Measurements from ENCODE around the gene RAB34. TPM values are rescaled to one million over a fixed set of nuclear protein-coding genes. Genes with fewer than 3 reads are reported as not detected.

The RAB34 gene
- total and polyA plus RNA-seq, 4 donors = 107 to 303 (median 124) TPM

Other genes starting within 250 kb of the RAB34 start
- gene SLC13A2, start 244.2 kb downstream of the RAB34 start, total RNA-seq = not detected
- 10 to 100 TPM in 1 of 2 donors, not detected in 1; 23.8 TPM for gene SLC13A2, start 244.2 kb downstream of the RAB34 start, polyA plus RNA-seq
- gene FOXN1, start 211.5 kb downstream of the RAB34 start, total RNA-seq = not detected
- not detected for gene FOXN1, start 211.5 kb downstream of the RAB34 start, polyA plus RNA-seq
- 10 to 100 TPM; 17.4 to 25.7 TPM for gene UNC119, start 165.2 kb downstream of the RAB34 start, total RNA-seq
- gene UNC119, start 165.2 kb downstream of the RAB34 start, polyA plus RNA-seq = 10 to 100 TPM; 18.7 to 36.6 TPM
- gene PIGS, start 146.3 kb downstream of the RAB34 start, total RNA-seq = 10 to 100 TPM; 33.5 to 38.7 TPM
- gene PIGS, start 146.3 kb downstream of the RAB34 start, polyA plus RNA-seq = 10 to 100 TPM; 21.8 to 37.7 TPM
- gene ALDOC, start 141.0 kb downstream of the RAB34 start, total RNA-seq = 10 to 100 TPM; 22.1 to 27.1 TPM
- 10 to 100 TPM; 15.4 to 30.4 TPM for gene ALDOC, start 141.0 kb downstream of the RAB34 start, polyA plus RNA-seq
- gene SPAG5, start 118.8 kb downstream of the RAB34 start, total RNA-seq = 1 to 10 TPM; 2.2 to 3.6 TPM
- 1 to 10 TPM; 1.6 to 4.3 TPM for gene SPAG5, start 118.8 kb downstream of the RAB34 start, polyA plus RNA-seq
- 10 to 100 TPM in 1 of 2 donors, 1 to 10 TPM in 1; 6.3 to 15.7 TPM for gene RSKR, start 103.7 kb downstream of the RAB34 start, total RNA-seq
- gene RSKR, start 103.7 kb downstream of the RAB34 start, polyA plus RNA-seq = 1 to 10 TPM in 1 of 2 donors, under 1 TPM in 1; 0.13 to 3.0 TPM
- gene BLTP2, start 72.7 kb downstream of the RAB34 start, total RNA-seq = 100 to 1,000 TPM; 100 to 135 TPM
- gene BLTP2, start 72.7 kb downstream of the RAB34 start, polyA plus RNA-seq = 10 to 100 TPM; 27.7 to 27.8 TPM
- gene SDF2, start 56.0 kb downstream of the RAB34 start, total RNA-seq = 10 to 100 TPM; 34.8 to 40.8 TPM
- 10 to 100 TPM; 36.7 to 51.5 TPM for gene SDF2, start 56.0 kb downstream of the RAB34 start, polyA plus RNA-seq
- gene SUPT6H, start 55.7 kb downstream of the RAB34 start, total RNA-seq = 10 to 100 TPM; 73.1 to 81.2 TPM
- 10 to 100 TPM; 22.5 to 41.0 TPM for gene SUPT6H, start 55.7 kb downstream of the RAB34 start, polyA plus RNA-seq
- 1 to 10 TPM in 1 of 2 donors, under 1 TPM in 1; 0.78 to 6.6 TPM for gene PROCA1, start 6.0 kb downstream of the RAB34 start, total RNA-seq
- 1 to 10 TPM; 5.1 to 5.3 TPM for gene PROCA1, start 6.0 kb downstream of the RAB34 start, polyA plus RNA-seq
- gene RPL23A, start 2.1 kb upstream of the RAB34 start, total RNA-seq = 1,000 to 10,000 TPM; 1,133 to 1,177 TPM
- gene RPL23A, start 2.1 kb upstream of the RAB34 start, polyA plus RNA-seq = 1,000 to 10,000 TPM; 1,641 to 1,888 TPM
- gene TLCD1, start 8.4 kb upstream of the RAB34 start, total RNA-seq = 1 to 10 TPM in 1 of 2 donors, under 1 TPM in 1; 0.90 to 2.5 TPM
- gene TLCD1, start 8.4 kb upstream of the RAB34 start, polyA plus RNA-seq = 1 to 10 TPM in 1 of 2 donors, not detected in 1; 1.5 TPM
- 1 to 10 TPM; 1.6 to 4.5 TPM for gene NEK8, start 10.9 kb upstream of the RAB34 start, total RNA-seq
- gene NEK8, start 10.9 kb upstream of the RAB34 start, polyA plus RNA-seq = 1 to 10 TPM; 2.0 to 5.3 TPM
- gene TRAF4, start 26.1 kb upstream of the RAB34 start, total RNA-seq = 10 to 100 TPM; 18.8 to 24.6 TPM
- 10 to 100 TPM; 10.7 to 19.3 TPM for gene TRAF4, start 26.1 kb upstream of the RAB34 start, polyA plus RNA-seq
- gene FAM222B, start 124.9 kb upstream of the RAB34 start, total RNA-seq = 10 to 100 TPM; 18.4 to 18.7 TPM
- gene FAM222B, start 124.9 kb upstream of the RAB34 start, polyA plus RNA-seq = 1 to 10 TPM; 3.6 to 4.6 TPM
- 10 to 100 TPM; 17.1 to 20.0 TPM for gene ERAL1, start 137.1 kb upstream of the RAB34 start, total RNA-seq
- gene ERAL1, start 137.1 kb upstream of the RAB34 start, polyA plus RNA-seq = 10 to 100 TPM; 16.7 to 21.5 TPM
- 100 to 1,000 TPM in 1 of 2 donors, 10 to 100 TPM in 1; 99.1 to 108 TPM for gene FLOT2, start 179.9 kb upstream of the RAB34 start, total RNA-seq
- gene FLOT2, start 179.9 kb upstream of the RAB34 start, polyA plus RNA-seq = 10 to 100 TPM; 51.8 to 58.3 TPM
- gene DHRS13, start 185.2 kb upstream of the RAB34 start, total RNA-seq = 1 to 10 TPM; 4.3 to 6.1 TPM
- gene DHRS13, start 185.2 kb upstream of the RAB34 start, polyA plus RNA-seq = 1 to 10 TPM in 1 of 2 donors, under 1 TPM in 1; 0.75 to 2.7 TPM
- 10 to 100 TPM; 30.5 to 47.0 TPM for gene PHF12, start 233.7 kb upstream of the RAB34 start, total RNA-seq
- 10 to 100 TPM; 10.1 to 29.4 TPM for gene PHF12, start 233.7 kb upstream of the RAB34 start, polyA plus RNA-seq

Data from aorta (tissue), 4 donors.